HepG2 (cell line): ENCODE results near the gene UAP1L1. TPM values are rescaled to one million over a fixed set of nuclear protein-coding genes. Genes with fewer than 3 reads are reported as not detected.

ENCODE experiments used
- AGO1 ChIP-seq: fragments of 200-400 bp; formaldehyde crosslinking; IDR thresholded peaks from 2 replicates; pipeline ENCODE4 v1.6.1; 2017; ENCODE audit warnings: mild to moderate bottlenecking, low read depth, low read length, moderate library complexity; ENCODE audit not compliant: poor library complexity, severe bottlenecking
- FOSL1 ChIP-seq: sonication (generic); formaldehyde crosslinking; IDR thresholded peaks from 2 replicates; pipeline ENCODE4 v1.9.0; 2021; ENCODE audit warnings: missing genetic modification reagents, borderline replicate concordance
- FOXP1 ChIP-seq, 2 experiments: fragments of 450-650 bp in 1 of 2; IDR thresholded peaks; 2 replicates each; pipeline ENCODE4 v1.6.1; 2017 to 2018; ENCODE audit warnings: antibody characterized with exemption in 1 of 2
- HMGXB4 ChIP-seq, 2 experiments: sonication (generic) in 1 of 2; formaldehyde crosslinking in 1 of 2; IDR thresholded peaks; 2 replicates each; pipeline versions ENCODE4 v1.4.0 to v1.6.1; 2018 to 2020; ENCODE audit warnings: missing genetic modification reagents in 2 of 2, borderline replicate concordance in 1 of 2, low read depth in 1 of 2, mild to moderate bottlenecking in 1 of 2, missing biosample characterization in 1 of 2
- HNRNPL ChIP-seq: fragments of 200-400 bp; formaldehyde crosslinking; IDR thresholded peaks from 2 replicates; pipeline ENCODE4 v1.6.1; 2017; ENCODE audit warnings: mild to moderate bottlenecking, low read depth, low read length
- KLF13 ChIP-seq: sonication (generic); formaldehyde crosslinking; IDR thresholded peaks from 2 replicates; pipeline ENCODE4 v1.4.0; 2020; ENCODE audit warnings: mild to moderate bottlenecking, missing genetic modification reagents
- SPEN ChIP-seq: sonication (generic); formaldehyde crosslinking; IDR thresholded peaks from 2 replicates; pipeline ENCODE4 v1.5.1; 2020; ENCODE audit warnings: low read depth, mild to moderate bottlenecking, missing genetic modification reagents
- YY1 ChIP-seq: IDR thresholded peaks from 2 replicates; pipeline ENCODE4 v1.6.1; 2011; ENCODE audit warnings: low read length, low read depth, moderate library complexity, mild to moderate bottlenecking; ENCODE audit not compliant: insufficient read depth, insufficient replicate concordance
- ZBED4 ChIP-seq: sonication (generic); formaldehyde crosslinking; IDR thresholded peaks from 2 replicates; pipeline ENCODE4 v1.4.0; 2020; ENCODE audit warnings: missing genetic modification reagents, borderline replicate concordance
- ZFYVE20 ChIP-seq: sonication (generic); formaldehyde crosslinking; IDR thresholded peaks from 2 replicates; pipeline ENCODE4 v1.8.0; 2023; ENCODE audit warnings: low read depth, mild to moderate bottlenecking, moderate library complexity, missing genetic modification reagents, borderline replicate concordance
- ZNF382 ChIP-seq: sonication (generic); formaldehyde crosslinking; IDR thresholded peaks from 2 replicates; pipeline ENCODE4 v1.5.0; 2020; ENCODE audit warnings: missing genetic modification reagents, mild to moderate bottlenecking, borderline replicate concordance
- ZNF546 ChIP-seq: sonication (generic); formaldehyde crosslinking; conservative IDR thresholded peaks from 2 replicates; pipeline ENCODE4 v1.8.1; 2023; ENCODE audit warnings: mild to moderate bottlenecking, missing genetic modification reagents
- ZNF550 ChIP-seq: sonication (generic); formaldehyde crosslinking; IDR thresholded peaks from 2 replicates; pipeline ENCODE4 v1.4.0; 2020; ENCODE audit warnings: mild to moderate bottlenecking, missing genetic modification reagents, borderline replicate concordance
- ZNF598 ChIP-seq: sonication (generic); formaldehyde crosslinking; IDR thresholded peaks from 2 replicates; pipeline ENCODE4 v1.5.1; 2020; ENCODE audit warnings: mild to moderate bottlenecking, missing genetic modification reagents, borderline replicate concordance
- ZNF616 ChIP-seq: sonication (generic); formaldehyde crosslinking; IDR thresholded peaks from 2 replicates; pipeline ENCODE4 v1.5.0; 2020; ENCODE audit warnings: low read depth, mild to moderate bottlenecking, missing genetic modification reagents
- ZNF777 ChIP-seq: sonication (generic); formaldehyde crosslinking; IDR thresholded peaks from 2 replicates; pipeline ENCODE4 v1.4.0; 2020; ENCODE audit warnings: missing genetic modification reagents
- ZNF788 ChIP-seq: sonication (generic); formaldehyde crosslinking; IDR thresholded peaks from 2 replicates; pipeline ENCODE4 v1.5.0; 2020; ENCODE audit warnings: mild to moderate bottlenecking, missing genetic modification reagents, borderline replicate concordance
- ZSCAN25 ChIP-seq: sonication (generic); formaldehyde crosslinking; IDR thresholded peaks from 2 replicates; pipeline ENCODE4 v1.8.0; 2022; ENCODE audit warnings: mild to moderate bottlenecking, missing genetic modification reagents
- polyA plus RNA-seq, 8 experiments: library from polyadenylated mRNA; depleted of rRNA in 3 of 8; stranded (reverse) in 7 of 8; unstranded in 1 of 8; fragments of >200 nt; fragmentation: Illumina TruSeq in 4 of 8; extraction: Trizol in 4 of 8; gene quantifications; 2 replicates each; pipeline versions ENCODE4 v1.2.1 to v1.2.3, GENCODE V29; 2011 to 2016; ENCODE audit warnings: low read depth in 4 of 8, missing spikeins in 1 of 8, mixed read lengths in 1 of 8; ENCODE audit not compliant: insufficient read depth in 1 of 8
- total RNA-seq, 5 experiments: library from RNA; depleted of rRNA; stranded (reverse); fragments of >200 nt; fragmentation: Illumina TruSeq; extraction: Trizol; gene quantifications; 2 replicates each; pipeline ENCODE4 v1.2.3, GENCODE V29; 2016; ENCODE audit warnings: low read depth in 1 of 5
- TF ChIP-seq, protein P1 (sequence below): sonication (generic); formaldehyde crosslinking; IDR thresholded peaks from 2 replicates; pipeline ENCODE4 v1.5.0; 2020; ENCODE audit warnings: mild to moderate bottlenecking, missing genetic modification reagents

Gene UAP1L1
- total and polyA plus RNA-seq, 2 of the 13 experiments (the other 11 are each of a cell fraction or from before 2014, with no cell fraction given) = 5.4 to 6.4 TPM

DNA sequence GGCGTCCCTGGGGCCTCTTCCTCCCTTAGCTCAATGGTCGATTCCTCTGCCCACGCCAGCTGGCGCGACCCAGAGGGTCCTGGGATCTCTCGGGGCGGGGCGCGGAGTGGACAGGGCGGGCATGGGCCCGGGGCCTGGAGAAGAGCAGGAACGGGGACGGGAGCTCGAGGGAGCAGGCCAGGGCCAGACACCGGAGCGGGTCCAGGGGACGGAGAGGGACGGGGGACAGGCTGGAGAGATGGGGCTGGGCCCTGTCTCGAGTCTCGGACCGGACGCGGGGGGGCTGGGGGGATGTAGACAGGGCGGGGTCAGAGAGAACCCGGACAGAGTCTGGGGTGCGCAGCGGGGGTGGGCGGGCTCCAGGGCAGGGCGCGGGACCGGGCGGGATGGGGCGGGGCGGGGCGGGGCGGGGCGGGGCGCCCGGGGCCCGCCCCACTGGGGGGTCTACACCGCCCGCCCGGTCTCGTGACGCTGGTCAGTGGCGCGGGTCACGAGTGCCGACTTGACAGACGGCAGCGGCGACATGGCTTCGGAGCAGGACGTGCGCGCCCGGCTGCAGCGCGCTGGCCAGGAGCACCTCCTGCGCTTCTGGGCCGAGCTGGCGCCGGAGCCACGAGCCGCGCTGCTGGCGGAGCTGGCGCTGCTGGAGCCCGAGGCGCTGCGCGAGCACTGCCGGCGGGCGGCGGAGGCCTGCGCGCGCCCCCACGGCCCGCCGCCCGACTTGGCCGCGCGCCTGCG is at the start of gene UAP1L1 (continued):
- TF ChIP-seq ZBED4 (CRISPR knock-in tag) = no peak
- TF ChIP-seq SPEN (CRISPR knock-in tag) = peak; percentile 25; the same call in 1 of the 2 replicates
- peak; percentile 24; the same call in 1 of the 2 replicates for TF ChIP-seq ZNF788
- TF ChIP-seq KLF13 (CRISPR knock-in tag) = no peak
- TF ChIP-seq HMGXB4 (CRISPR knock-in tag; IDR thresholded peaks at IDR 0.05; ENCODE audit: borderline replicate concordance in 1 of 2, low read depth in 1 of 2) = peak in 1 of 2 experiments; percentile 19; a peak in 1 of 4 replicates
- no peak for TF ChIP-seq ZNF382
- 0 out of 2 replicates have a peak, but pooled peaks have one; percentile 57 for TF ChIP-seq ZNF546
- TF ChIP-seq, protein P1, sequence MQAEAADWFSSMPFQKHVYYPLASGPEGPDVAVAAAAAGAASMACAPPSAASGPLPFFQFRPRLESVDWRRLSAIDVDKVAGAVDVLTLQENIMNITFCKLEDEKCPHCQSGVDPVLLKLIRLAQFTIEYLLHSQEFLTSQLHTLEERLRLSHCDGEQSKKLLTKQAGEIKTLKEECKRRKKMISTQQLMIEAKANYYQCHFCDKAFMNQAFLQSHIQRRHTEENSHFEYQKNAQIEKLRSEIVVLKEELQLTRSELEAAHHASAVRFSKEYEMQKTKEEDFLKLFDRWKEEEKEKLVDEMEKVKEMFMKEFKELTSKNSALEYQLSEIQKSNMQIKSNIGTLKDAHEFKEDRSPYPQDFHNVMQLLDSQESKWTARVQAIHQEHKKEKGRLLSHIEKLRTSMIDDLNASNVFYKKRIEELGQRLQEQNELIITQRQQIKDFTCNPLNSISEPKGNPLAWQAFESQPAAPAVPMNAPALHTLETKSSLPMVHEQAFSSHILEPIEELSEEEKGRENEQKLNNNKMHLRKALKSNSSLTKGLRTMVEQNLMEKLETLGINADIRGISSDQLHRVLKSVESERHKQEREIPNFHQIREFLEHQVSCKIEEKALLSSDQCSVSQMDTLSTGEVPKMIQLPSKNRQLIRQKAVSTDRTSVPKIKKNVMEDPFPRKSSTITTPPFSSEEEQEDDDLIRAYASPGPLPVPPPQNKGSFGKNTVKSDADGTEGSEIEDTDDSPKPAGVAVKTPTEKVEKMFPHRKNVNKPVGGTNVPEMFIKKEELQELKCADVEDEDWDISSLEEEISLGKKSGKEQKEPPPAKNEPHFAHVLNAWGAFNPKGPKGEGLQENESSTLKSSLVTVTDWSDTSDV (CRISPR knock-in tag) = 0 out of 2 replicates have a peak, but pooled peaks have one; percentile 69
- no peak for TF ChIP-seq AGO1
- TF ChIP-seq HNRNPL = 0 out of 2 replicates have a peak, but pooled peaks have one; percentile 18
- TF ChIP-seq ZNF616 = no peak
- TF ChIP-seq YY1 = peak; percentile 36
- 0 out of 2 replicates have a peak, but pooled peaks have one; percentile 26 for TF ChIP-seq ZNF598 (CRISPR knock-in tag)
- TF ChIP-seq ZFYVE20 = no peak
- no peak for TF ChIP-seq FOSL1 (CRISPR knock-in tag)
- TF ChIP-seq ZNF777 (CRISPR knock-in tag) = peak; percentile 86
- no peak for TF ChIP-seq FOXP1 (IDR thresholded peaks at IDR 0.05)
- TF ChIP-seq FOXP1 (CRISPR knock-in tag; IDR thresholded peaks at IDR 0.05) = no peak
- no peak for TF ChIP-seq ZNF550 (CRISPR knock-in tag)
- TF ChIP-seq ZSCAN25 (CRISPR knock-in tag) = peak; percentile 74; the same call in 1 of the 2 replicates
